ENCODE measurements around the gene CALY.

CALY gene

GRCh38 chr10:133286366-133286765, 50.3 kb downstream of the CALY start:
- Histone ChIP-seq H3K36me3 (ENCODE audit: insufficient read depth, low read depth, low read length) (peaks cover 84% of the 10 kb centered on the region), H3K27ac (ENCODE audit: low read length) (no peak overlapping the region), H3K9ac (ENCODE audit: low read depth, low read length) (no peak overlapping the region), H3K4me1 (ENCODE audit: insufficient read depth, low read length) (no peaks in the 10 kb centered on the region), H3K27me3 (ENCODE audit: insufficient read depth, low read length) (no peaks in the 10 kb centered on the region), H3K4me3 (ENCODE audit: low read length) (no peak overlapping the region), H3K9me3 (ENCODE audit: insufficient read depth, low read depth, low read length) (no peaks in the 10 kb centered on the region)

- Histone ChIP-seq H3K36me3 (ENCODE audit: insufficient read depth, low read depth, low read length) (peaks cover 79% of the 10 kb centered on the region), H3K9me3 (ENCODE audit: insufficient read depth, low read depth, low read length) (no peaks in the 10 kb centered on the region), H3K4me3 (ENCODE audit: low read length) (no peak overlapping the region), H3K4me1 (ENCODE audit: insufficient read depth, low read length) (no peaks in the 10 kb centered on the region), H3K9ac (ENCODE audit: low read depth, low read length) (no peak overlapping the region), H3K27me3 (ENCODE audit: insufficient read depth, low read length) (no peaks in the 10 kb centered on the region), H3K27ac (ENCODE audit: low read length) (no peak overlapping the region)
Measured at GRCh38 chr10:133285217-133285616, 51.5 kb downstream of the CALY start.

- Histone ChIP-seq H3K9ac (ENCODE audit: low read depth, low read length) (no peak overlapping the region), H3K4me1 (ENCODE audit: insufficient read depth, low read length) (no peaks in the 10 kb centered on the region), H3K9me3 (ENCODE audit: insufficient read depth, low read depth, low read length) (no peaks in the 10 kb centered on the region), H3K36me3 (ENCODE audit: insufficient read depth, low read depth, low read length) (peaks cover 74% of the 10 kb centered on the region), H3K27ac (ENCODE audit: low read length) (no peak overlapping the region), H3K4me3 (ENCODE audit: low read length) (no peak overlapping the region), H3K27me3 (ENCODE audit: insufficient read depth, low read length) (no peaks in the 10 kb centered on the region)
Measured at GRCh38 chr10:133283931-133284330, 52.8 kb downstream of the CALY start.

- H3K36me3 ChIP-seq (ENCODE audit: insufficient read depth, low read depth, low read length) = peaks cover 67% of the 10 kb centered on the region
- H3K27ac ChIP-seq (ENCODE audit: low read length) = no peak overlapping the region
- H3K27me3 ChIP-seq (ENCODE audit: insufficient read depth, low read length) = no peaks in the 10 kb centered on the region
Measured at GRCh38 chr10:133282846-133283390, 53.8 kb downstream of the CALY start.

GRCh38 chr10:133281628-133282372, 54.9 kb downstream of the CALY start:
- Histone ChIP-seq H3K9ac (ENCODE audit: low read depth, low read length) (no peak overlapping the region), H3K27ac (ENCODE audit: low read length) (no peak overlapping the region), H3K4me1 (ENCODE audit: insufficient read depth, low read length) (no peaks in the 10 kb centered on the region), H3K9me3 (ENCODE audit: insufficient read depth, low read depth, low read length) (no peaks in the 10 kb centered on the region), H3K36me3 (ENCODE audit: insufficient read depth, low read depth, low read length) (peaks cover 60% of the 10 kb centered on the region), H3K27me3 (ENCODE audit: insufficient read depth, low read length) (no peaks in the 10 kb centered on the region), H3K4me3 (ENCODE audit: low read length) (no peak overlapping the region)

More at GRCh38 chr10:133282846-133283390, 53.8 kb downstream of the CALY start:
- Histone ChIP-seq H3K4me1 (ENCODE audit: insufficient read depth, low read length) (no peaks in the 10 kb centered on the region), H3K9ac (ENCODE audit: low read depth, low read length) (no peak overlapping the region), H3K9me3 (ENCODE audit: insufficient read depth, low read depth, low read length) (no peaks in the 10 kb centered on the region), H3K4me3 (ENCODE audit: low read length) (no peak overlapping the region)

- Histone ChIP-seq H3K9ac (ENCODE audit: low read depth, low read length) (no peak overlapping the region), H3K36me3 (ENCODE audit: insufficient read depth, low read depth, low read length) (peaks cover 53% of the 10 kb centered on the region), H3K9me3 (ENCODE audit: insufficient read depth, low read depth, low read length) (no peaks in the 10 kb centered on the region), H3K4me3 (ENCODE audit: low read length) (no peak overlapping the region), H3K4me1 (ENCODE audit: insufficient read depth, low read length) (no peaks in the 10 kb centered on the region), H3K27me3 (ENCODE audit: insufficient read depth, low read length) (peaks cover 6% of the 10 kb centered on the region), H3K27ac (ENCODE audit: low read length) (no peak overlapping the region)
Measured at GRCh38 chr10:133281084-133281483, 55.6 kb downstream of the CALY start.

GRCh38 chr10:133280391-133281059, 56.2 kb downstream of the CALY start:
- Histone ChIP-seq H3K4me3 (ENCODE audit: low read length) (no peak overlapping the region), H3K27me3 (ENCODE audit: insufficient read depth, low read length) (peaks cover 12% of the 10 kb centered on the region), H3K4me1 (ENCODE audit: insufficient read depth, low read length) (no peaks in the 10 kb centered on the region), H3K36me3 (ENCODE audit: insufficient read depth, low read depth, low read length) (peaks cover 47% of the 10 kb centered on the region), H3K9me3 (ENCODE audit: insufficient read depth, low read depth, low read length) (no peaks in the 10 kb centered on the region), H3K27ac (ENCODE audit: low read length) (no peak overlapping the region), H3K9ac (ENCODE audit: low read depth, low read length) (no peak overlapping the region)

GRCh38 chr10:133279326-133280226, 57.1 kb downstream of the CALY start:
- no peak overlapping the region for H3K27ac ChIP-seq (ENCODE audit: low read length)
- no peak overlapping the region for H3K4me3 ChIP-seq (ENCODE audit: low read length)
- H3K36me3 ChIP-seq (ENCODE audit: insufficient read depth, low read depth, low read length) = peaks cover 39% of the 10 kb centered on the region
- H3K4me1 ChIP-seq (ENCODE audit: insufficient read depth, low read length) = no peaks in the 10 kb centered on the region
- no peak overlapping the region for H3K9ac ChIP-seq (ENCODE audit: low read depth, low read length)
- no peaks in the 10 kb centered on the region for H3K9me3 ChIP-seq (ENCODE audit: insufficient read depth, low read depth, low read length)
- H3K27me3 ChIP-seq (ENCODE audit: insufficient read depth, low read length) = peaks cover 17% of the 10 kb centered on the region

GRCh38 chr10:133278577-133279265, 58.0 kb downstream of the CALY start:
- H3K36me3 ChIP-seq (ENCODE audit: insufficient read depth, low read depth, low read length) = peaks cover 30% of the 10 kb centered on the region

GRCh38 chr10:133277993-133278576, 58.6 kb downstream of the CALY start:
- Histone ChIP-seq H3K9me3 (ENCODE audit: insufficient read depth, low read depth, low read length) (no peaks in the 10 kb centered on the region), H3K36me3 (ENCODE audit: insufficient read depth, low read depth, low read length) (peaks cover 24% of the 10 kb centered on the region), H3K4me3 (ENCODE audit: low read length) (no peak overlapping the region), H3K27me3 (ENCODE audit: insufficient read depth, low read length) (peaks cover 17% of the 10 kb centered on the region), H3K27ac (ENCODE audit: low read length) (no peak overlapping the region), H3K4me1 (ENCODE audit: insufficient read depth, low read length) (no peaks in the 10 kb centered on the region), H3K9ac (ENCODE audit: low read depth, low read length) (no peak overlapping the region)

More at GRCh38 chr10:133278577-133279265, 58.0 kb downstream of the CALY start:
- H3K27me3 ChIP-seq (ENCODE audit: insufficient read depth, low read length) = peaks cover 17% of the 10 kb centered on the region
- no peaks in the 10 kb centered on the region for H3K4me1 ChIP-seq (ENCODE audit: insufficient read depth, low read length)
- H3K9ac ChIP-seq (ENCODE audit: low read depth, low read length) = no peak overlapping the region
- no peak overlapping the region for H3K4me3 ChIP-seq (ENCODE audit: low read length)
- no peaks in the 10 kb centered on the region for H3K9me3 ChIP-seq (ENCODE audit: insufficient read depth, low read depth, low read length)
- H3K27ac ChIP-seq (ENCODE audit: low read length) = no peak overlapping the region
